Chondrocyte (in vitro differentiated cells): Measurements from ENCODE around the gene SCARB1. TPM values are rescaled to one million over a fixed set of nuclear protein-coding genes. Genes with fewer than 3 reads are reported as not detected.

ENCODE experiments used
- DNase-seq: peaks from one replicate; pipeline ENCODE4 v3.0.0; 2021; ENCODE audit warnings: mixed read lengths, low spot score
- H3K27ac Mint-ChIP-seq: one replicate; pipeline ENCODE4 v1.8.0; 2021; ENCODE audit warnings: mild to moderate bottlenecking, moderate library complexity, mixed read lengths; ENCODE audit not compliant: unreplicated experiment
- H3K27me3 Mint-ChIP-seq: 2 replicates; pipeline ENCODE4 v1.8.0; 2021; ENCODE audit warnings: low read depth, mixed read lengths
- H3K36me3 Mint-ChIP-seq: 2 replicates; pipeline ENCODE4 v1.8.0; 2021; ENCODE audit warnings: low read depth, mixed read lengths
- H3K4me1 Mint-ChIP-seq: 2 replicates; pipeline ENCODE4 v1.8.0; 2021; ENCODE audit warnings: low read depth, mild to moderate bottlenecking, mixed read lengths
- H3K4me3 Mint-ChIP-seq: one replicate; pipeline ENCODE4 v1.8.0; 2021; ENCODE audit warnings: mild to moderate bottlenecking, moderate library complexity, mixed read lengths; ENCODE audit not compliant: unreplicated experiment
- H3K9me3 Mint-ChIP-seq: 2 replicates; pipeline ENCODE4 v1.8.0; 2021; ENCODE audit warnings: low read depth, mixed read lengths
- CTCF ChIP-seq: fragments of 200-600 bp; sonication (generic); IDR thresholded peaks from 2 replicates; pipeline ENCODE4 v1.5.0; 2021; ENCODE audit warnings: antibody characterized with exemption, mild to moderate bottlenecking, moderate library complexity
- total RNA-seq: library from RNA; stranded (reverse); gene quantifications from 3 replicates; pipeline ENCODE4 v1.2.1, GENCODE V29; 2021

Gene SCARB1
- total RNA-seq, 1 donor from 2014 or later, result 20.1 TPM

GRCh38 chr12:124761871-124762270, 101.8 kb downstream of the SCARB1 start:
- H3K4me1 Mint-ChIP-seq, result peaks cover 73% of the 10 kb centered on the region
- no peak overlapping the region for H3K4me3 Mint-ChIP-seq
- no peaks in the 10 kb centered on the region for H3K36me3 Mint-ChIP-seq
- H3K9me3 Mint-ChIP-seq, result peaks cover 14% of the 10 kb centered on the region
- no peak for TF ChIP-seq CTCF
- no peak for DNase-seq
- no peaks in the 10 kb centered on the region for H3K27me3 Mint-ChIP-seq
- no peak overlapping the region for H3K27ac Mint-ChIP-seq

- DNase-seq, result no peak
- Mint-ChIP-seq H3K9me3 (peaks cover 14% of the 10 kb centered on the region), H3K4me1 (peaks cover 69% of the 10 kb centered on the region), H3K4me3 (no peak overlapping the region), H3K27ac (peak overlapping the region; percentile 61), H3K27me3 (no peaks in the 10 kb centered on the region), H3K36me3 (no peaks in the 10 kb centered on the region)
- TF ChIP-seq CTCF, result no peak
Measured at GRCh38 chr12:124761056-124761455, 102.6 kb downstream of the SCARB1 start.

GRCh38 chr12:124760560-124760959, 103.1 kb downstream of the SCARB1 start:
- TF ChIP-seq CTCF, result no peak
- Mint-ChIP-seq H3K27me3 (no peaks in the 10 kb centered on the region), H3K9me3 (peaks cover 14% of the 10 kb centered on the region), H3K36me3 (no peaks in the 10 kb centered on the region), H3K4me3 (no peak overlapping the region), H3K27ac (peak overlapping the region; percentile 70), H3K4me1 (peaks cover 67% of the 10 kb centered on the region)
- no peak for DNase-seq

- Mint-ChIP-seq H3K4me3 (no peak overlapping the region), H3K27me3 (no peaks in the 10 kb centered on the region), H3K4me1 (peaks cover 67% of the 10 kb centered on the region), H3K27ac (peak overlapping the region; percentile 70), H3K9me3 (peaks cover 14% of the 10 kb centered on the region), H3K36me3 (no peaks in the 10 kb centered on the region)
- TF ChIP-seq CTCF, result peak; percentile 16
- DNase-seq, result no peak
Measured at GRCh38 chr12:124759841-124760503, 103.7 kb downstream of the SCARB1 start.

GRCh38 chr12:124758266-124759220, 105.1 kb downstream of the SCARB1 start:
- TF ChIP-seq CTCF, result no peak
- no peak for DNase-seq
- H3K36me3 Mint-ChIP-seq, result no peaks in the 10 kb centered on the region
- peaks cover 9% of the 10 kb centered on the region for H3K9me3 Mint-ChIP-seq
- H3K4me3 Mint-ChIP-seq, result no peak overlapping the region
- H3K4me1 Mint-ChIP-seq, result peaks cover 63% of the 10 kb centered on the region
- no peak overlapping the region for H3K27ac Mint-ChIP-seq
- H3K27me3 Mint-ChIP-seq, result no peaks in the 10 kb centered on the region
